Rectal smooth muscle tissue (tissue), 1 donor: Measurements from ENCODE around the gene IWS1.
"Not testable (repeated sequence)": the region's sequence is repeated elsewhere in the genome, so short reads cannot be mapped to it uniquely, and the experiment has no call there.

Experiments used
- H3K27ac ChIP-seq: one replicate; pipeline ENCODE4 v1.7.0; 2013; ENCODE audit warnings: low read depth, low read length, inconsistent platforms
- H3K27me3 ChIP-seq: one replicate; pipeline ENCODE4 v1.7.0; 2013; ENCODE audit warnings: low read length; ENCODE audit not compliant: control insufficient read depth, insufficient read depth
- H3K36me3 ChIP-seq: one replicate; pipeline ENCODE4 v1.7.0; 2013; ENCODE audit warnings: low read length; ENCODE audit not compliant: control insufficient read depth, insufficient read depth
- H3K4me1 ChIP-seq: one replicate; pipeline ENCODE4 v1.7.0; 2013; ENCODE audit warnings: low read length; ENCODE audit not compliant: control insufficient read depth, insufficient read depth
- H3K4me3 ChIP-seq: one replicate; pipeline ENCODE4 v1.7.0; 2013; ENCODE audit warnings: low read length
- H3K9ac ChIP-seq: one replicate; pipeline ENCODE4 v1.7.0; 2013; ENCODE audit warnings: low read length

The IWS1 gene

GRCh38 chr2:127526132-127527000 is at the start of gene IWS1:
IWS1 (minus strand) TSS chr2:127526489; CDS start chr2:127526208, 281 bp downstream.
- H3K27ac ChIP-seq, result peak within 1 kb of the TSS; percentile 95
- peak within 1 kb of the TSS; percentile 89 for H3K9ac ChIP-seq
- peaks cover 3% of the 10 kb centered on the region for H3K4me1 ChIP-seq
- H3K27me3 ChIP-seq, result no peaks in the 10 kb centered on the region
- H3K4me3 ChIP-seq, result peak within 1 kb of the TSS; percentile 81
- peaks cover 2% of the 10 kb centered on the region for H3K36me3 ChIP-seq

- Histone ChIP-seq H3K9ac (no peak overlapping the region), H3K27me3 (no peaks in the 10 kb centered on the region), H3K36me3 (no peaks in the 10 kb centered on the region), H3K27ac (no peak overlapping the region), H3K4me1 (no peaks in the 10 kb centered on the region), H3K4me3 (no peak overlapping the region)
These were observed 49.7 kb upstream of the IWS1 start for GRCh38 chr2:127575941-127576432.

GRCh38 chr2:127575185-127575765 is 49.0 kb upstream of the IWS1 start:
- no peak overlapping the region for H3K9ac ChIP-seq
- no peak overlapping the region for H3K4me3 ChIP-seq

GRCh38 chr2:127574656-127575055 is 48.4 kb upstream of the IWS1 start:
- H3K27ac ChIP-seq, result no peak overlapping the region
- no peak overlapping the region for H3K4me3 ChIP-seq
- no peak overlapping the region for H3K9ac ChIP-seq
- H3K27me3 ChIP-seq, result no peaks in the 10 kb centered on the region
- no peaks in the 10 kb centered on the region for H3K36me3 ChIP-seq
- no peaks in the 10 kb centered on the region for H3K4me1 ChIP-seq

More at GRCh38 chr2:127575185-127575765, 49.0 kb upstream of the IWS1 start:
- no peaks in the 10 kb centered on the region for H3K4me1 ChIP-seq
- H3K27me3 ChIP-seq, result no peaks in the 10 kb centered on the region
- no peaks in the 10 kb centered on the region for H3K36me3 ChIP-seq
- H3K27ac ChIP-seq, result no peak overlapping the region

- Histone ChIP-seq H3K9ac (no peak overlapping the region), H3K36me3 (no peaks in the 10 kb centered on the region), H3K4me3 (no peak overlapping the region), H3K27ac (no peak overlapping the region), H3K27me3 (no peaks in the 10 kb centered on the region), H3K4me1 (no peaks in the 10 kb centered on the region)
These were observed 47.5 kb upstream of the IWS1 start for GRCh38 chr2:127573771-127574170.

GRCh38 chr2:127573298-127573697 is 47.0 kb upstream of the IWS1 start:
- no peak overlapping the region for H3K9ac ChIP-seq
- no peak overlapping the region for H3K4me3 ChIP-seq
- no peaks in the 10 kb centered on the region for H3K27me3 ChIP-seq
- no peaks in the 10 kb centered on the region for H3K4me1 ChIP-seq
- H3K36me3 ChIP-seq, result no peaks in the 10 kb centered on the region
- no peak overlapping the region for H3K27ac ChIP-seq

GRCh38 chr2:127572841-127573240 is 46.6 kb upstream of the IWS1 start:
- Histone ChIP-seq H3K4me3 (no peak overlapping the region), H3K4me1 (no peaks in the 10 kb centered on the region), H3K27me3 (no peaks in the 10 kb centered on the region), H3K9ac (no peak overlapping the region), H3K36me3 (no peaks in the 10 kb centered on the region), H3K27ac (no peak overlapping the region)

- H3K36me3 ChIP-seq, result not testable (repeated sequence)
These were observed 46.1 kb upstream of the IWS1 start for GRCh38 chr2:127572352-127572751.

GRCh38 chr2:127570282-127571250 is 44.3 kb upstream of the IWS1 start:
- no peaks in the 10 kb centered on the region for H3K27me3 ChIP-seq
- H3K4me1 ChIP-seq, result no peaks in the 10 kb centered on the region
- no peak overlapping the region for H3K27ac ChIP-seq
- no peaks in the 10 kb centered on the region for H3K36me3 ChIP-seq
- no peak overlapping the region for H3K4me3 ChIP-seq
- H3K9ac ChIP-seq, result no peak overlapping the region

More at GRCh38 chr2:127572352-127572751, 46.1 kb upstream of the IWS1 start:
- not testable (repeated sequence) for H3K9ac ChIP-seq, H3K27ac ChIP-seq, H3K27me3 ChIP-seq, H3K4me3 ChIP-seq, H3K4me1 ChIP-seq

GRCh38 chr2:127569666-127570065 is 43.4 kb upstream of the IWS1 start:
- Histone ChIP-seq H3K9ac (no peak overlapping the region), H3K27ac (no peak overlapping the region), H3K4me1 (no peaks in the 10 kb centered on the region), H3K27me3 (no peaks in the 10 kb centered on the region), H3K36me3 (no peaks in the 10 kb centered on the region), H3K4me3 (no peak overlapping the region)

GRCh38 chr2:127568128-127568527 is 41.8 kb upstream of the IWS1 start:
- Histone ChIP-seq H3K36me3 (no peaks in the 10 kb centered on the region), H3K4me3 (no peak overlapping the region), H3K27ac (no peak overlapping the region), H3K9ac (no peak overlapping the region), H3K4me1 (no peaks in the 10 kb centered on the region), H3K27me3 (no peaks in the 10 kb centered on the region)

GRCh38 chr2:127567351-127567854 is 41.1 kb upstream of the IWS1 start:
- Histone ChIP-seq H3K27ac (no peak overlapping the region), H3K9ac (no peak overlapping the region), H3K4me1 (no peaks in the 10 kb centered on the region), H3K27me3 (no peaks in the 10 kb centered on the region), H3K36me3 (no peaks in the 10 kb centered on the region), H3K4me3 (no peak overlapping the region)
